HG02642 (cell line): ENCODE data around the gene NEMP2.

Source experiments
- ATAC-seq: cut with Tn5 transposase; IDR thresholded peaks from one replicate; pipeline ENCODE4 v1.9.1; 2021; ENCODE audit warnings: mild to moderate bottlenecking; ENCODE audit not compliant: unreplicated experiment, poor library complexity

Gene NEMP2, protein sequence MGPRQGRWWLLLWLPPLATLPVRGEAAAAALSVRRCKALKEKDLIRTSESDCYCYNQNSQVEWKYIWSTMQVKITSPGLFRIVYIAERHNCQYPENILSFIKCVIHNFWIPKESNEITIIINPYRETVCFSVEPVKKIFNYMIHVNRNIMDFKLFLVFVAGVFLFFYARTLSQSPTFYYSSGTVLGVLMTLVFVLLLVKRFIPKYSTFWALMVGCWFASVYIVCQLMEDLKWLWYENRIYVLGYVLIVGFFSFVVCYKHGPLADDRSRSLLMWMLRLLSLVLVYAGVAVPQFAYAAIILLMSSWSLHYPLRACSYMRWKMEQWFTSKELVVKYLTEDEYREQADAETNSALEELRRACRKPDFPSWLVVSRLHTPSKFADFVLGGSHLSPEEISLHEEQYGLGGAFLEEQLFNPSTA

DNA sequence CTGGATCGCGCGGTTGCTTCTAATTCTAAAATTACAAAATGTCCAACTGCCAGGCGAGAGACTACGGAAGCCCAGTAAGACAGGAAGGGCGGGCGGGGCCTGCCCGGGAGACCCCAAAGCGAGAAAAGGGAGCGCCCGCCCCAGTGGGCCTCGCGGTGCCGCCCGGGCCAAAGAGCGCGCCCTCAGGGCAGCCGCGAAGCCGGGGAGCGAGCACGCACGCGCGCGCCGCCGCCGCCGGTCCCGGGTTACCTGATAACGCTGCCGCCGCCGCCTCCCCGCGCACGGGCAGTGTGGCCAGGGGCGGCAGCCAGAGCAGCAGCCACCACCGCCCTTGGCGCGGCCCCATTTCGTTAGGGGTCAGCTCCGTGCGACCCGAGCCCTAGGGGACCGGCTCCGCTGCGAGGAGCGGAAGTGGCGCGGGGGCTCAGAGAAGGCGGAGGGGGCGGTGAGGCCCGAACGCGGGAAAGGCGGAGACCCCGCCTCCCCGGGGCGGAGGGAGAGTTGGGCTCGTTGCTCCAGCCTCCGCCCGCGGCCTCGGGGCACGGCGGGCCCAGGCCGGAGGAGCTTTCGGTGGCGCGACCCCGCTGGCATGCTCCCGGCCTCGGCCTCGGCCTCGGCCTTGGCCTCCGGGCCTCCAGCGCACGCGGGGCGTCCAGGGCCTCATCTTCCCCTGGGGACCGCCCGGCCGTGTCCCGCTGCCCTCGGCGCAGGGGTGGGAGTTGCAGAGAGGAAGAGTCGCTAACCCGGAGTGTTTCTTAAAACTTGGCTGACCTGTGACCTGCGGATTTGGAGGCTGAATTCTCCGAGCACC is at the start of gene NEMP2:
NEMP2 (minus strand) TSS at position 413 of the 811 bp plus-strand sequence; CDS start at position 346, 67 bp downstream.
- peak; percentile 77 for ATAC-seq

DNA sequence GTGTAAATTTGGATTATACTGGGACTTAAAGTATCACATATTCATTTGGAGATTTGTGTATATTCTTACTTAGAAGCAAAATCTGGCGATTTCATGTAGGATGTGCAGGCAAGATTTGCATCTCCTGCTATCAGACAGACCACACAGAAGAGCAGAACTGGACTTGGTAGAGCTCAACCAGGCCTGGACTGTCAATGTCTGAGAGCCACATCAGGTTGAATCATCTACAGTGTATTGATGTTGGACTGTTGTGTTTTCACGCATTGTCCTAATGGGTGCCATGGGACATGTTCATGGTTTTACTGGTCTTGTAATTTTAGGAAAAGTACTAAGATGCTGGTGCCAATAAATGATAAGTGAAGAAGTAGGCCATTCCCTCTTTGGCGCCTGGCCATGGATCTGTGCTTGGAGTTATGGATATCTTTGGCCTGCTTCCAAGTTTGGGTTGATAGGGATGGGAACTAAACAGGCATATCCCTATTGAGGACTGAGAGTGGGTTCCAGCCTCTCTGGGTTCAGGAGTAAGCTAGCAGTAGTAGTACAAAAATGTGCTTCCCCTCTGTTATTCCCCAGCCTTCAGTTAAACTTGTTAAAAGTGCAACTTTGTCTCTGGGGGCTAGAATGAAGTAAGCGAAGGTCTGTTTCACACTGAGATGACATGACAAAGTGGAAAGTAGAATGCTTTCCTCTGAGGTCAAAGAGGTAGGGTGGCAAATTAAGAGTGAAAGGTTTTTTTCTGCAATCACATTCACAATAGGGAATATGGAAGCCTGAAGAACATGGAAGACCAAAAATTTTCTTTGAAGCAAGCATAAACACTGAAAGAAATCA is 49.2 kb upstream of the NEMP2 start:
- peak; percentile 67 for ATAC-seq

DNA sequence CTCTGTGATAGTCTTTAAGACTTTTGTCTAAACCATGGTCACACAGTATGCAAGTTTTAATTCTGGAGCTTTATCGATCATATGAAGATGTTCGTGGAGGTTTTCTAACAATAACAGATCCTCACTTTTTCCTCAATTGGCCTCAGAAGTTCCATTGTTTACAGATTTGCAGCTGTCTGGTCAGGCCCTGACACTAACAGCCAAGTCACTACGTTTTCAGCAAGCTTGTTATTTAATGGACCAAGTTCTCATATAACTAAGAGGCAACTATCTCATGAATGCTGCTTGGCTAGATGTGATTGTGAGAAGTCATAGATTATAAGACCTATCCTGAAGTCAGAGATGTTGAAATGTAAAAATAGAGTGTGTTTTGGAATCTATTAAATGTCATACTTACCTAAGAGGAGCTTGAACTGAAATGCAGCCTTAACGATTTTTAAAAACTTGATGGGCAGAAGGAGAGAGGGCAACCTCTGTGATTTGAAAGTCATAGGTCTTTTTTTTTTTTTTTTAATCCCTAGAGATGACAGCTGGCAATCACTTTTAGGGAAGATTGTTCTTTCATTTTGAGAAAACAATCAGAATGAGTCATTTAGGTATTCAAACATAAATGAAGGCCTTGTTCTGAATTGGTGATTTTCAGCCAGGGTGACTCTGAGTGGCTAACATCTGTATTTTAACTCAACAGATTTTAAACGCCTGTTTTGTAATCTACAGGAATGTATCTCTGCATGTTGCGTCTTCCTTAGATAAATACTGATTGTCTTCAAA is 48.4 kb upstream of the NEMP2 start:
- peak; percentile 60 for ATAC-seq

DNA sequence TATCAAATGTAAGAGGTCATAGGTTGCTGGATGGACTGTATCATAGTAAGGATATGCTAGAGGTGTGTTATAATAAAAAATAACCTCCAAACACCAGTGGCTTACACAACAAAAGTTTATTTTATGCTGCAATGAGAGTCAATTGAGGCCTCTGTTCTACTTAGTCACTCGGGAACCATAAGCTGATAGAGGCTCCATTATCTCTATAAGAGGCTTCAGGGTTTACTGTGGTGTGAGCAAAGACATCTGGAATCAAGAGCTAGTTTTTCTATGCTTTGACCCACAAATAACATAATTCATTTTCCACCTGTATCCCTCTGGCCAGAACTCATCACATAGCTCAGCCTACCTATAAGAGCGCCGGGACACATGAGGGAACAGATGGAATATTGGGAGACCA is 47.5 kb upstream of the NEMP2 start:
- ATAC-seq = no peak

DNA sequence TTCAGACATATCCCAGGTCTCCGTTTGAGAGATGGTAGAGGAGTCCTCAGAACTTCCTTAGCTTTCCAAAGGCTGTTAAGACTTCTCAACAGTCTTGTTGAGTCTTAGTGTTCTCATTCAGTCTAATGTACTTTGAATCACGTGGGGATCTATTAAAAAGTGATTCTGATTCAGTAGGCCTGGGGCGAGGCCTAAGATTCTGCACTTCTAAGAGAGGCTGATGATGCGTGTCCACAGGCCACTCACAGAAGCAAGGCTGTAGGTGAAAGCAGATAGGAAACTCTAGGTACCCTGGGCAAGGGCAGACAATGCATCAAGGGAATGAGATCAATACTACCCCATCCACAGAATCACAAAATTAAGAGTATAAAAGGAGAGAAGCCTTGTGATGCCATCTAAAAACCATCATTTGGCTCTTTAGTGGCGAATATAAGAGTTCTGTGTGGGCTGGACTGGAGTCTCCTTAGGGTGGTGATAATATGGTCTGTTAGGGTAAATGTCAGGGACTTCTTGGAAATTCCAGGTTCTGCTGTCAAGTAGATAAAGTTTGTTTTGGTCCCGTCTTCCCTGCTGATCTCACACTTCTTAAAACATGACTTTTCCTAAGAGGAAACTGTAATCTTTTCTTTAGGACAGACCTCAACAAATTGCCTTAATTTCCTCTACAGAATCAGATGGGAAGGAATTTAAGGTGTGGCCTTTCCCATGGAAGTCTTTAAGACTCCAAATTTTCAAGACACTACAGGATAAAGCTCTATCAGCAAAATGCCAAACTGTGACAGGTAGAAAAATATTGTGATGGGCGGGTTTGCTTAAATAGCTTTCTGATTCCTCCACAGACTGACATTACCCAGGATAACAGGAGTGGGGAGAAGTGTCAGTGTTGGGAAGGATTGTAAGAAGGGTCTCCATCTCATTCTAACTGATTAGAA is 45.7 kb upstream of the NEMP2 start:
- ATAC-seq = no peak

DNA sequence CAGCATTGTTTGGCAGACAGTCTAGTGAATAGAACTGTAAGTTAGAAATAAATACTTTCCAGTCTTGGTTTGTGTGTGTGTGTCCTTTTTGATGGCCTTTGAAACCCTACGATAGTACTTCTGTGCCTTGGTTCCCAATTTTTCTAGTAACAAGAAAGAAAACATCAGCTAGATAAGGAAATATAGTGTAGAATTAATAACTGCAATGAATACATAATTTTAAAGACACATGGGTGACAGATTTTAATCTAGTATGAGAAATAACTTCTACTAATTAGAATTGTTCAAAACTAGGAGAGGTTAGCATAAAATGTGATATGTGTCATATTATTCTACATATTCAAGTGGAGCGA is 44.5 kb upstream of the NEMP2 start:
- ATAC-seq = no peak

DNA sequence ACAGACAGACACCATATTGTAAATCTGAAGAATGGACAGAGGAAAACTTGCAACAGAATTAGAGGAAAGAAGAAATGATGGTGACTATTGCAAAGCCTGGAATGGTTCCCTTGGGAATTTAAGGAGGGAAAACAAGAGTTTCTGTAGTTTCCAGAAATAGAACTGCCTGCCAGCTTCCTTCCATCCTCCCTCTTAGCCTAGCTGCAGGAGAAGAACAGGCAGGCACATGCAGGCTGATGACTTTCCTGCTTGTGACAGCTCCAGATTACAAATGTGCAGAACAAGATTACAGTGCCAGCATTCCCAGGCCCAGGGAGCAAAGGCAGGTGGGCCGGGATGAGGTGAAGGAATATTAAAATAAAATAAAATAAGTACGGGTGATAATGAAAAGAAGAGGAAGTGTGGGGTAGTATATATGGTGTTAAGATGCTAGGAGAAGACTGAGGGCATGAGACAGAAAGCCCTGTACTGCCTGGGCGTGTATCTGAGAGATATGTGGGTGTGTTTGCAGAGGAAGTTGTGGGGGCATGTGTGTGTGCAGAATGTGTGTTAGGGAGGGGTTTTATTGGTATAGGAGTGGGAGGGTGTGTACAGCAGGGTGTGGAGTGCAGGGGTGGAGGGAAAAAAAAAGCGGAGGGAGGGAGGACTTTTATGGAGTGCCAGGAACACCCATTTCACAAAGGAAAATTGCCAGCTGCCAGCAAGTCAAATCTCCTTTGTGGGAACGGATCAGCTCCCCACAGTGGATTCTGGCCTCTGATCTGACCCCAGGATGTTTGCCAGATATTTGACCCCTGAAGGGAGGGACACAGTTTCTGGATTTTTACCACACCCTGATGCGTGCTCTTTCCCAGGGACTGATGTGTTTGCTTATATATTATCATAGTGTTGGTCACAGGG is 43.9 kb upstream of the NEMP2 start:
- no peak for ATAC-seq

DNA sequence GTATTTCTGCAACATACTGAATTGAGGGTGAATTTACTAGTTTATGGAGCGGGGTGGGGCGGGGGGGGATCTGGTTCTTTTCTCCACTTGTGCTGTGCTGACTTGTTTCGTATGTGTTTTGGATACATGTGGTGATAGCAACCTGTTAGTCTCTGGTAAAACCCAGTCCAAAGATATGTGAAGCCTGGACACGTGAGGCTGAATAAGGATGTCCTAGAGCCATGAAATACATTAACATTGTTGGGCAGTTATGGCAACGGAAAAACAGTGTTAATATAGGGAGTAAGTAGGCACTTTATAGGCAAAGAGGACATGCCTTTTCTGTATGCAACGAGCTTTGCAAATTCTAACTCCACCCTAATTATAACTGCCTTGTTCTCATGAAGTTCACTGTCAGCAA is 42.1 kb upstream of the NEMP2 start:
- no peak for ATAC-seq

DNA sequence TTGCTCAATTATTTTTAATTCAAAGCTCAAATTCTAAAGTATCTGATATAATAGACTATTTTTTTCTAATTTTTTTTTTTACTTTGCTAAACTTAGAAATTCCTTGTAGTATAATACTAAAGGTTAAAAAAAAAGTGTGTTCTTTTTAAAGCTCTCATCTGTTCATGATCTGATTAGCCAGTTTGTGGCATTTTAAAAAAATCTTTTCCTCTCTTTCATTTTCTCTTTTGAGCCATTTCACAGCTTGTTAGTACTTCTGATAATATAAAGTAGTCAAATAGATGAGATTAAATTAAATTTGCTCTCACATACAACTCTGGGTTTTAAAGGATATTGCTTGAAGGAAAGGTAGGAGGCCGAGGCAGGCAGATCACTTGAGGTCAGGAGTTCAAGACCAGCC is 40.7 kb upstream of the NEMP2 start:
- ATAC-seq = no peak

DNA sequence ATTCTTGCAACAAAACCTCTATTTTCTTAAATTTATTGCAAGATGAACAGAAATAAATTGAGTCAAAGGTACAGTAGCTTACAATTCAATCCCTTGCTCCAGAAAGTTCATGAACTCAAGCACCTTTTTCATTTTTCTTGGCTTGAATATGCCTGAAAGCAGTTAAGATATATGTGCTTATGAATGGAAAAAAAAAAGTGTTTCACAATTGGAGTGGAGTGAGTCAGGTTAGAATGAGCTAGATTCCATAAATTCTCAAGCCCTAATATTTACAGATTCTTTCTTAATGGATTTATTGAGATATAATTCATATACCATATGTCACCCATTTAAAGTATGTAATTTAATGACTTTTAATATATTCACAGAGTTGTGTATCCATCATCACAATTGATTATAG is 39.6 kb upstream of the NEMP2 start:
- ATAC-seq = no peak

DNA sequence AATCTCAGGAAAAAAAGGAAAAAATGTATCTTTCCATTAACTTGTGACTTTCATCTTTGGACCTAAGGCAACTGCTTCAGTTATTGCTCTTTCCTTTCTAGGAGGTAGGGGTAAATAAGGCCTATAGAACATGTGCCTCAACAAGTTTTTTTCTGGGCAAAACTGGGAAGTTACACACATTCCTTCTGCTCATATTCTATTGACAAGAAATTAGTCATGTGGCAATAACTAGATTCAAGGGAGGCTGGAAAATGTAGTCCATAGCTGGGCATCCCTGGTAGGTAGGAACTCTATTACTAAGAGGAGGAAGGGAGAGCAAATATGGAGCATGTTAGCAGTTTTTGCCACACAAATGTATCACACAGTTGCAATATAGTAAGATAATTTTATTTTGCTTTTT is 37.7 kb upstream of the NEMP2 start:
- ATAC-seq = no peak

DNA sequence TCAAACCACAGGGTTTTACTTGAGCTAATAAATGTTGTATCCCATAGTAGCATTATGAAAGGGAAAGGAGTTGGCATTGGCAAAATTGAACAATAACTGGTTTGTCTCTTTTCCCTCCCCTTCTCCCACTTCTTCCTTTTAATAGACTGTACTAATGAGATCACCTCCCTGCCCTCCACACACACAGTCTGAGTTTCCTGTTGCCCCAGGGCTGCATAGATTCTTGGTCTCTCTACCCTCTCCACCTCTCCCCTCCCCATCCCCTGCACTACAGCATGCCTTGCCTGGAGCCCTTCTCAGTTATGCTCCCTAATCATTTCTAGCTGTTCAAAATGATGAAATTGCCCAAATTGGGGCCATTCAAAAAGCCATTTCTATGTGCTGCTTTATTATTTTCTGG is 37.2 kb upstream of the NEMP2 start:
- no peak for ATAC-seq

DNA sequence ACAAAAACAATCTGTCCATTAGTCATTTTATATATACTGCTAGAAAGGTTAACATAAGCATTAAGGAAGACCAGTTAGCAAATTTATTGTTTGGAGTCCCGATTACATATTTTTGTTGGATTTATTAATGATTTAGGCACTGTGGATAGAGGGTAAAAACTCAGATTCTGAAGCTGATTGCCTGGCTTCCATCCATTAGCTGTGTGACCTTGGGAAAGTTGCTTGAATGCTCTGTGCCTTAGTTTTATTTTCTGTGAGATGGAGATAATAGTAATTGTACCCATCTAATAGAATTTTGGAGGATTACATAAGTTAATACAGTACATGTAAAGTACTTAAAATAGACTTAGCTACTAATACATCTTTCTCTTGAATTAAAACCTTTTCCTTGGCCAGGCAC is 36.3 kb upstream of the NEMP2 start:
- no peak for ATAC-seq

DNA sequence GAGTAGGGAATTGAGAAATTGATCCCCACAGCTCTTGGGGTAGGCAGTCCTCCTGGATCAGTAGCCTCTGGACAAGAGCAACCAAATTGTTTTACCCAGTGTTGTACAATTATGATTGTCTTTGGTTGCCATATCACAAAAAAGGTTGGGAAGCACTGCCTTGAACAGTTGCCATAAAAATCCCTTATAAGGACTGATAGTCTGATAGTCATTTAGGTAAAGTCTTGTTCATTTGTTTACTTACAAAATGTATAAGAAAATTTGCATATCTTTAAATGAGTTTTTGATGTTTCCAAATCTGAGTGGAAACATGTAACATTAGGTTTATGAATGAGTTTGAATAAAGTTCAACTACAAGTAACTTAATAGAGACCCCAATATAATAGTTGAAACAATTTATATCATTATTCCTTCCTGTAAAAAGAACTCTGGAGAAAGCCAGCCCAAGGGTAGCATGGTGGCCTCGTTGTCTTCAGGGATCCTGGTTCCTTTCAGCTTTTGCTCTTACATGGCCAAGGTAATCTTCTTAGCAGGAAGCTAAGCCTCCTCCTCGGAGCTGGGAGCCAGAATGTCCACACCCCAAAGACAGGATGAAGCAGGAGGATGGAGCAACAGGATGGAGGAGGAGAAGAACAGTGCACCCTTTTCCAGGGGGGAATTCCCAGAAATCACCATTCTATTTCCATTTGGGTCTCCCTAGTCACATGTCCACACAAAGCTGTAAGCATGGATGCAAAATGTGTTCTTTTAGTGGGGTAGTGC is 35.7 kb upstream of the NEMP2 start:
- no peak for ATAC-seq

DNA sequence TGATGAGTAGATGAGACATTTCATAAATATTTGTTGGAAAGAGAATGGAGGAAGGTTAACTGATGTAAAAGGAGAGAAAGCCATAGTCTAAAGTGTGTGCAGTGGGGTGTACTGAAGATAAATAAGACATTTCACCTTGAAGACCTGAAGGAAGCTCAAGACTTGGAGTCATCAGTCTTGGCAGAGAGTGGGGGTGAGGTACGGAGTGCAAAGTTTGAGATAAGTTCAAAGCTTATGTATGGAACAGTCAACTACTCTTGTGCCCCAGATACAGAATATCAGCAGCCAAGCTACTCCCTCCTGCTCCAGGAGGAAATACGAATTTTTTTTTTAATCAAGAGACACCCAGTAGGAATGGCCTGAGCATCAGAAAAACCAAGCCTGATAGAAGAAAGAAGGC is 30.3 kb upstream of the NEMP2 start:
- no peak for ATAC-seq

DNA sequence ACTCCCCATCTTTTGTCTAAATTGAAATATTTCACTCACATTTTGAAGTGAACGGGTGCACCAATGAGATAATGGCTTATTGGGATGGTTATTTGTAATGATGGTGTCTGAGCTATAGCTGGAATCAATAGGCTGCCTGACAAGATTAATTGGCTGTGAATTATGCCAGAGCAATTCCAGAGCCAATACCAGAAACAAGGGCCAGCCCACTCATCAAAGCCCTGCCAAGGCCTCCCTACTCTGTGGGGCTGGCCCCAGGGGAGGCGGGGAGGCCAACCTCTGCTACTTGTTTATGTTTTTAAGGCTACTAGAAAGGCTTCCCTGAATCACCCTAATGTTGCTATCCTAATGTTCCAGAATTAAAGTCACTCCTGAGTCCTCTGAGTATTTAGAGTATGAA is 29.1 kb upstream of the NEMP2 start:
- no peak for ATAC-seq

DNA sequence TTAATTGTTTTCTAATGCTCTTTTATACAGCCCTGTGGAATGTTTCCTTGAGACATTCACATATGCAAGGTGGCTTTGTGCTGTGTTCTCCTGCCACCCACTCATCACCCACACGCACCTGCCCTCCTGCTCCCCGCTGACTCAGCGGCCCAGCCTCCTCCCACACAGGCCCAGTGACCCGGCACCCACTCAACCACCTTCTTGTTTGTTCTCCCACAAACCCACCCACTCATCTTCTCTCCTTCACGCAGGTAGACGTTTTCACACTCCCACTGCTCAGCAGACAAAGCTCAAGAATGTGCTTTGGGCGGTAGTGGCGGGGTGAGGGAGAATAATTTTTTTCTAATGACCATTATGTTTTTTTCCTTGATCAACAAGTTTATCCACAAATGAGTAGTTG is 28.6 kb upstream of the NEMP2 start:
- peak; percentile 60 for ATAC-seq
